ENCODE results near the gene SNRNP200.
"Not testable (repeated sequence)": the region's sequence is repeated elsewhere in the genome, so short reads cannot be mapped to it uniquely, and the experiment has no call there.

The SNRNP200 gene

DNA sequence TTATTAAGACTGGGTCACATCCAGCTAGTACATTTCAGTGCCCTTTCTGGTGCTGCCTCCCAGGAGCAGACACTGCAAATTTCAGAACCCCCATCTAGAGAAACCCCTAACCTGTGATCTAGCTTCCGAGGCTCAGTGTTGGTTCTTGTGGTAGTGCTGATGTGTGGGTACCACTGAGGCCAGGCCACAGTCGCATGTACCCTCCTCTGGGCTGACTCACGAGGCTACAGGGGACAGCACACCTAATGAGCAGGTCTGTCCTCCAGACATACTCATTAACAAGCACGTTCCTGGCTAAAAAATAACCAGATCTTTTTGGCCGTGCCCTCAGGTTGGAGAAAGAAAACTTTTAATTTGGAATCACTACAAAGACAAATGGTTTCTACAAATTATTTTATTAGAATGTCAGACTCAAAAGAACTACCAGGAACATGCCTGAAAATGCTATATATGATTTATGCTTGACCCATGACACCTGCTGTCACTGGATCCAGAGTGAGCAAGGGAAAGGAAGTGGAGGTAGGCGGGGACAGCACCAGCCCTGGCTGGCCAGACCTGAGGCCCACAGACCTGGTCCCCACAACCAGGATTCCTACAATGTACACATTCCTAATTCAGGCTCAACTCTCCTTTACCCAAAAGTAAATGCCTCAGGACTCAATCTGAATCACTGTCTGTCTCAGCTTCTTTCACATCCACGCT, 30.8 kb downstream of the SNRNP200 start:
- no peak for DNase-seq (ENCODE audit: low spot score)

DNA sequence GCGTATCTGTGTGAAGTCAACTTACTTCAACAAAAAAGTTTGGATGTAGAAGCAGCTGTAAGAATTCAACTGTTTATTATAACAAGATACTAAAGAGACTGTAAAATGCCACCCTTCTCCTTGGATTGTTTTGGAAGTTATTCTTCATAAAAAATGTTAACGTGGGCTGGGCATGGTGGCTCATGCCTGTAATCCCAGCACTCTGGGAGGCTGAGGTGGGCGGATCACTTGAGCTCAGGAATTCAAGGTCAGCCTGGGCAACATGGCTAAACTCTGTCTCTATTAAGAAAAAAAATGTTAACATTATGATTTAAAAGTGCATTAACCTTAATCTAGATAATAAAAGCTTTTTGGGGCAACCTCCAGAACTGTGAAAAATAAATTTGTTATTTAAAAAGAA, 31.6 kb downstream of the SNRNP200 start:
- no peak for DNase-seq (ENCODE audit: low spot score)

DNA sequence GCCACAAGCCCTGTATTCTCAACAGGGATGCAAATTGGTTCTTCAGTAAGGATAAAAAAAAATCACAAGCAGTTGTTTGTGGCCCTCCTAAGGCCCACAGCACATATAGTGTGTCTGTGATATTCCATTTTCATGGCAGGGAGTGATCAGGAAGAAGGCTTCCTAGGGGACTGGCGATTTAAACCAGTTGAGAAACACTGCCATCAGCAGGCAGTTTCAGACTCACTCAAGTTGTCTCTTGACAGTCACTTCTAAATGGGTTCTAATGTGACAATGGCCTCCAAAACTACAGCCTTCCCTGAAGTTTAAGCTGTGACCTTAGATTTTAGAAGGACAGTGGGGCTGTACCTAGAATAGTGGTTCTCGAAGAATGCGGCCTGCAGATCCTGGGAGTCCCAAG, 33.4 kb downstream of the SNRNP200 start:
- no peak for DNase-seq (ENCODE audit: low spot score)

DNA sequence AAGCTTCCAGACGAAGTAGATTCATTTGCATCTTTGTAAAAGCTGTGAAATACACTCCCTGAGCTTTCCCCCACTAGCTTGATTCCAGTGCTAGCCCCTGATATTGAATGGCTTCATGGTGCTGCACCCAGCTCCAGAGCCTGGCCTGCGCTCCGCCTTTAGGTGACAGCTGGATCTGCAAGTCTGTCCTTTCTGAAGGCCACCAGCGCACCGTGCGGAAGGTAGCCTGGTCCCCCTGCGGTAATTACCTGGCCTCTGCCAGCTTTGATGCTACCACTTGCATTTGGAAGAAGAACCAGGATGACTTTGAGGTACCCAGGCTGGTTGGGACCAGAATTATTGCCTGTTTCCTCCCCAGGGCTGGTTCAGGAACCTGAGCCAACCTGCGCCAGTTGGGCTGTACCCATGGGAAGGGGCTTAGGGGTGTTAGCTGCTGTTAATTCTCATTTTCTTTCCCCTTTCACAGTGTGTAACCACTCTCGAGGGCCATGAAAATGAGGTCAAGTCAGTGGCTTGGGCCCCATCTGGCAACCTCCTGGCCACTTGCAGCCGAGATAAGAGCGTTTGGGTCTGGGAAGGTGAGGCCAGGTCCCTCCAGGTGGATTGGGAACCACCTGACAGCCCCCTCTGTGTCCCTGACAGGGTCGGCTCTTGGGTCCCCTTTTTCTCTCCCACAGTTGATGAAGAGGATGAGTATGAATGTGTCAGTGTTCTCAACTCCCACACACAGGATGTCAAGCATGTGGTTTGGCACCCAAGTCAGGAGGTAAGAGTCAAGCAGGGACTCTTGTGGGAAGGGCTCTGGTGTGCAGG, 38.0 kb downstream of the SNRNP200 start:
- DNase-seq (ENCODE audit: low spot score), result peak; percentile 37

DNA sequence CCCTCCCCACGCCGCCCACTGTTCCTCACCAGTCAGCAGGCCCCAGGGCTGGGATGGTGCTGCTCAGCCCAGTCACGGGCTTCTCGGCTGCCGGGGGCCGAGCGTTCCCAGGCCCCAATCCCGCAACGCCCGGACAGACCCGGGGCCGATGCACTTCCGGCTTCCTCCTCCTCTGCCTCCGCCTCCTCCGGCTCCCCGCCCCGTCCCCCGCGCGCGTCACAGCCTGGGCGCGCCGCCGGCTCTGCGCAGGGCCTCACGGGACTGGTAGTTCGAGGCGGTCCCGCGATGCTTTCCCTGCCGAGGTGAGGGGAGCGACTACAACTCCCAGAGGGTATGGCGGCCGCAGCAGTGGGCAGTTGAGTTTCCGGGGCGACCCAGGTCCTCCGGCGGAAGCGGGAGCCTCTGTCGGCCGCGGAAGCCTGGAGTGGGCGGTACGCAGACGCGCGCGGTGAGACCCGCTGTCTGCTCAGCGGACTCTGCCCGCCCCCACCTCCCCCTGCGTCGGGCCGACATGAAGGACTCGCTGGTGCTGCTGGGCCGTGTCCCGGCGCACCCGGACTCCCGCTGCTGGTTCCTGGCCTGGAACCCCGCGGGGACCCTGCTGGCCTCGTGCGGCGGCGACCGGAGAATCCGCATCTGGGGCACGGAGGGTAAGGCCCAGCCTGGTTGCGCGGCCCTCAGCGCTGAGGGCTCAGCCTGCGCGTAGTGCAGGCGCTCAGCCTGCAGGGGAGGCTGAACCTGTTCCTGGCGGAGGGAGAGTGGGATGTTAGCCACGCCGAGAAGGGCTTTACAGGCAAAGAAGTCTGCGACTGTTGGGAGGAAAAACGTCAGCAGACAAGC, 39.3 kb downstream of the SNRNP200 start, which contains the start of the genes CIAO1 and TMEM127:
CIAO1 (plus strand) TSS at position 386 of the 840 bp plus-strand sequence; CDS start at position 512, 126 bp downstream.
TMEM127 (minus strand) TSS at position 158 of the 840 bp plus-strand sequence. CDS start 616 bp downstream, outside the sequence.
- DNase-seq (ENCODE audit: low spot score), result peak; percentile 98

DNA sequence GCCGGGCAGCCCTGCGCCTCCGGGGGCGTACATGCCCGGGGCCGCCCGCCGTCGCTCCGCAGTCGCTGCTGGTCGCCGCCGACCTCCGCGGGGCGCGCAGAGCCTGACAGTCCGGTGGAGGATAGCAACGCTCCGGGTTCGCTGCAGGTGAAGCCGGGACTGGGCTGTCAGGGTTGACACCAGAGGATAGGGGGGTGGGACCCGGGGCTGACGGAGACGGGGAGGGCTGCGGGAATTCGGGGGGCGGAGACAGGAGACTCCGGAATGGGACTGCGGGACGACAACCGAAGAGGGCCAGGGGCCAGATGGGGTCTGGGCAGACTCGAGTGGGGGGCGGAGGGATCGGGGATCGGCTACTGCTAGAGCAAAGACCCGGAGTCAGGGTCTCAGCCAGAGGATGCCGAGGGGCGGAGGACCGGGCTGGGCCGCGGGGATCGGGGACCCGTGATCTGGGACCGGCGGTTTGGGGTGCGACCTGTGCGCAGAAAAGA, 40.0 kb downstream of the SNRNP200 start:
- DNase-seq (ENCODE audit: low spot score), result peak; percentile 59

DNA sequence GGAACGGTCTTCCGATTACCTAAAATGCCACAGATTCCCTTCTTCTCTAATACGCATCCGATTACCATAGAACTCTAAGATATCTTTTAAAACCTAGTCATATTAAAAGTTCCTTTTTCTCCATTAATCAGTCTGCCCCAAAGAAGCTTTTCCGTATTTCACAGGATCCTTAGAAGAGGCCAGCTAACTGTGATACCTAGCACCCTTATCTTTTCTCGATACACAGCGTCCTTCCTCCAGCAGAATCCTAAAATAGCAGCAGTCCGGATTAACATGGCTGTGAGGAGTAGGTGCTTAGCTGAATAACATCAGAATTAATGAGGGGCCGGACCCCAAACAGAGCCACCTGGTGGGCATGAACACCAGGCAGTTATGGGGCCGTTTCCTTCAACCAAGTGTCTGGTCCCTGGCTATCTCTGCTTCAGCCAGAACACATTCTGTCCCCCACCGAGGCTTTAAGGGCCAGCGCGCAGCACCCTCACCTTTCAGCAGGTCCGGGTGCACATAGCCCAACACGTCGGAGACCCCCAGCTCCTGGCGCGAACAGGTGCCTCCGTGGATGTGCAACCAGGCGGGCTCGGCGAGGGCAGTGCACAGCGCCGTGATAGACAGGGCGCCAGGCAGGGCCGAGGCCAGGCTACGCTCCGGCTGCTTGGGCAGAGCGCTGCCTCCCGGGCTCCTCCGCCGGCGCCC, 40.5 kb downstream of the SNRNP200 start:
- peak; percentile 47 for DNase-seq (ENCODE audit: low spot score)

DNA sequence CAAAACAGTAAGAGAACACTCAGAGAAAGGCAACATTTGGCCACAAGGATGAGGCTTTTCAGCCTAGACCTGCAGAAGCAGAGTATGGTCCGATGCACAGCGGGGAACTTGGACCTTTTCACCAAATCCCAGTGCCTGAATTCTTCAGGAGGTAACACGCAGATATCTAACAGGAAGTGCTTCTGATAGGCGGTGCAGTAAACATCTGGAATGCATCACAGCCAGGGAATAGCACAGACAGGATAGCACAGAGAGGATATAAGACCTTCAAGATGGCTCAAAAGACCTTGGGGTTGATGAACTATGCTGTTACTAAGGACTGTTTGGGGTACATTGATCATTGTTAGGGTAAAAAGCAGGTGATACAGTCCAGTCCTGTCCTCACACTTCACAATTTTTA, 41.3 kb downstream of the SNRNP200 start:
- DNase-seq (ENCODE audit: low spot score), result peak; percentile 38

DNA sequence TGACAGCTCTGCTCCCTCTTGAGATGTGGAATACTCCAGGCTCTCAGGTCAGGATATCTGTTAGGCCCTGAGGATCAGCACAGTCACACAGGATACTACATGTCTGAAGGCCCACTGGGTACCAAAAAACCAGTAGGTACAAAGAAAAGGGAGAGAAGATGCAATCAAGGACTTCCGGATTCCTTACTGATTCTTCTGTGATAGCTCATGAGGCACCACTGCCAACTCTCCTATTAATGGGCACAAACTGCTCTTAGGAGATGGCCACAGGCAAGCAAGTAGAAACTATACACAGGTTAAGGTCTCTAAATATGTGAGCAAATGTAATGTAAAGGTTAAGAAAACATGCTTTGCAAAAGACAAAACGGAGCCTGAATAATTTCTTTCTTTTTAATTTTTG, 43.0 kb downstream of the SNRNP200 start:
- no peak for DNase-seq (ENCODE audit: low spot score)

DNA sequence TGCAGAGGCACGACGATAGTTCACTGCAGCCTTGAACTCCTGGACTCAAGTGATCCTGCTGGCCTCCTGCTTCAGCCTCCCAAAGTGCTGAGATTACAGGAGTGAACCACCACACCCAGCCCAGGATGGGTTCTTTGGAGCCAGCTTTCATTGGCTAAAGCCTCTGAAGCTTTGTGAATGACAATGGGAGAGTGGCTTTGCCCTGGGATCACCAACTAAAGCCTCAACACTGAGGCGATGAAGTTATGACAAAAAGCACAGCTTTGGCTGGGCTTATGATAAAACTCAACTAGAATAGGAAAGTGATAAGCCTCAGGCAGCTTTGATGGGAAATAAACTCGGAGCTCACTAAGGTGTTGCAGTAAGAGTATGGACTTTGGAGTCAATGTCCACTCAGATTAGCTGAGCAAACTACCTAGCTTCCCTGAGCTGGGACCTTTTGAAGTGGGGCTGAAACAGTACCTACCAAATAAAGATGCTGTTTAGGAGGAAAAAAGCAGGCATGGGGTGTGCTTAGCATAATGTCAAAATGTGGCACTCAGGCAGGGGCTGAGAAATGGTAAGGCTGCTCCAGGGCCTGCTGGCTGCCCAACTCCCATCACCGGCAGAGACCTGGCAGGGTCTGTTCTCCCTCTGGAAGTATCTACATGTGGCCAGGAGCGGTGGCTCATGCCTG, 43.9 kb downstream of the SNRNP200 start:
- no peak for DNase-seq (ENCODE audit: low spot score)

DNA sequence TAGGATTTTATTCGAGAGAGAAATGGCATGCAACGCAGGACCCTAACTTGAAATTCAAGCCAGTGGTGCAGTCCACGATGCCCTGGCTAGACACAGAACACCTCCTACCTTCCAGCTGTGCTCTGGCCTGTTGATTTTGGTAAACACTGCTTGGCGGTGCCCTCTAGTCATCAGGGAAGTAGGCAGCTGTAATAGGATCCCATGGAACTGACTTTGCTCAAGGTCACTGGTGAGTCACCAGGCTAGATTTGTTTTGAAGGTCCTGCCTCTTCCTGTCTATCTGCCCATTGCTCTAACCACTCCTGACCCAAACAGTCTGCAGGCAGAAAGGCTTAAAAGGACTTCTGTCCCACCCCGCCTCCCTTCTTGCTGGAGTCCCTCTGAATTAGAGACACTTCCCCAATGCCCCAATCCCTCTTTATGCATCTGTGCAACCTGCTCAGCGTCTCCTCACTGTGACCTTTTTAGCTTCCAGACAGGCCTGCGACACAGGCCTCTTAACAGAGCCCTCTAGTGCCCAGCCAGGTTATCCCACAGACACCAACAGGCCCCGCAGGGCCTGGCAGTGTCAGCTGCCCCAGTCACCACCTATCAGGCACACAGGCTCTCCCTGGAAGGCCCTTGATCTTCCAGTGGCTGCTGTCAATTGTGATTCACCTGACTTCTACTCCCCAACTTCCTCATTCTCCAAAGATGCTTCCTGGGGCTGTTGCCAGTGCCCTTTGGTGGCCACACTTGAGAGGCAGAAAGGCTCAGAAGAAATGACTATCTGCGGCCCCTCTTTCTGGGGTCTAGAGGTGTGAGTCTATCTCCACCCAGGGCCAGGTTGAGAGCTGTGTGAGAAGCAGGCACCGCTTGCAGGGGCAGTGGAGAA, 44.7 kb downstream of the SNRNP200 start:
- peak; percentile 94 for DNase-seq (ENCODE audit: low spot score)

DNA sequence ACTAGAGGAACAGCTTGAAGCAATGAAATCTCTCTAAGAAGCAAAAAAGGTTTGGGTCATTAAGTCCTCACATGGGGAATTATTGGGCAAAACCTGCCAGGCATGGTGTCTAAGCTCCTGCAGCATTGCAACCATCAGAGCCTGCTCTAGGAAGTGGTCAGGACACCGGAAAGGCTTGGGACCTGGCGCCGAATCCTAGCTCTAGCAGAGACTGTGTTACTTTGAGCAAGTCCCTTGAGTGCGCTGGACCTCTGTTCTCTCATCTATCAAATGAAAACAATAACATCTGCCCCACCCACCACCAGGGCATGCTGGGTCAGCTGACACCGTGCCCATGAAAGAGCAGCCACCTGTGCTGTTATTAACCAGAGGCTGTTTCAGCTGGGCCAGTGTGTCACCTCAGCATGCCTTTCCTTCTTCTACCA, 45.8 kb downstream of the SNRNP200 start:
- DNase-seq (ENCODE audit: low spot score), result no peak

DNA sequence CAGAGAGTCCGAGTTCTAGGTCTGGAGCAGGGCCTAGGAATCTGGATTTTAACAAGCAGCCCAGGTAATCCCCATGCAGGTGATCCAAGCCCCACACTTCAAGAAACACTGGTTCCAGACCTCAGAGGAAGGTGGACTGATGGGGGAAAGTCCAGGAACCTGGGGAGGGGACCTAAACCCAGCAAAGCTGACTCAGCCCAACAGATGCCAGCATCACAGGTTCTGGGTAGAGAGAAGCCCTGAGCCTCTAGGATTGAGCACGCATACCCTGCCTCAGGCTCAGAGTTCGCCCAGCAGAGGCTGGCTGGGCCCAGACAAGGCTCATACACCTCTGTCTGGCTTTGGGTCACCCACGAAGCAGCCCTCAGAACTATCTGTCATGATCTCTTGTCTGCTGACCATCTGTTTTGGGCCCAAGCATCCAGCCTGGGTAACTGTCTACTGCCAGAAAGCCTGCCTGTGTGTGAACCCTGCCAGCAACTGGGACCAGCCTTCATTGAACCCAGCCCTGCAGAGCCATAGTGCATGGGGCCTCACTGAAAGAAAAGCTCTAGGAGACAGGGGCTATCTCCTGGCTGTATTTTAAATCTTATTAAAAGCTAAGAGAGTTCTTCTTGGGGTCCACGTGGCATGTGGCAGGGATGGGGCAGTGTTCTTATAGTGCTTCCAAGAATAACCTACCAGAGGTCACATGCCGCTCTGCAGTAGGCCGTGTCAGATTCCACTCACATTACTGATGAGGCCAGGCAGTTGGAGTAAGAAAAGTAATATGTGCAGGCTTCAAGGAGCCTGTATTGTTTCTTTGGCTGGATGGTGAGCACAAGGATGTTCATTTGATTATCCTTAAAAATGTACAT, 47.0 kb downstream of the SNRNP200 start:
- no peak for DNase-seq (ENCODE audit: low spot score)

DNA sequence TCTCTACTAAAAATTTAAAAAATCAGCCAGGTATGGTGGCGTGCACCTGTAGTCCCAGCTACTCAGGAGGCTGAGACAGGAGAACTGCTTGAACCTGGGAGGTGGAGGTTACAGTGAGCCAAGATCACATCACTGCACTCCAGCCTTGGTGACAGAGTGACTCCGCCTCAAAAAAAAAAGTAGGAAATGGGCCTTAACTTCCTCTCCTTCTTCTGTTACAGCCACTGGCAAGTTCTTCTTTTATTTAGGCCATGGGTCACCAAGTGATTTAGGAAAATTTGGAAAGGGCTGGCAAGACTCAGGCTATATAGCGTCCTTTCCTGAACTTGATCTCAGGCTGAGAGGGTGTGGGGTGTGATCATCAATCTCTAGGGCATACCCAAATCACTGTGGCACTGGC, 47.6 kb downstream of the SNRNP200 start:
- not testable (repeated sequence) for DNase-seq (ENCODE audit: low spot score)

DNA sequence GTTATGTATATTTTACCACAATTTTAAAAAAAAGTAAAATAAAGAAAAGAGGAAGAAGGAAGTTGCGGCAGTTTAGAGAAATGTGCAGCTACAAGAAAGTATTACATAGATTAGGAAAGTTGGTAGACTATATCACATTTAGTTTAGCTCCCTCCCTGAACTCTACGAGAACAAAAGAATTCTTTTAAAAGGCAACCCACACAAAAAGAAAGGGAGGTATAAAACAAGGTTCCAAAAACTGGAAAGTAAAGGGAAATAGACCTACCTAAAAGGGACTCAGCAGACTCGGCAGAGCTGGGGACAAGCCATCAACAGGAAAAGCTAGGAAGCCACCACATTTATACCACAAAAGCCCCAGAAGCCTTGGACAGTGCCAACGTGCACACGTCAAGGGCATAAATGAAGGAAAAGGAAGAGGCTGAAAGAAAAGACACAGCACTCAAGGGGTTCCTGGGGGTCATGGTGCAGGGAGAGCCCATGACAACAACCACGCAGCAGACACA, 48.7 kb downstream of the SNRNP200 start:
- DNase-seq (ENCODE audit: low spot score), result no peak

DNA sequence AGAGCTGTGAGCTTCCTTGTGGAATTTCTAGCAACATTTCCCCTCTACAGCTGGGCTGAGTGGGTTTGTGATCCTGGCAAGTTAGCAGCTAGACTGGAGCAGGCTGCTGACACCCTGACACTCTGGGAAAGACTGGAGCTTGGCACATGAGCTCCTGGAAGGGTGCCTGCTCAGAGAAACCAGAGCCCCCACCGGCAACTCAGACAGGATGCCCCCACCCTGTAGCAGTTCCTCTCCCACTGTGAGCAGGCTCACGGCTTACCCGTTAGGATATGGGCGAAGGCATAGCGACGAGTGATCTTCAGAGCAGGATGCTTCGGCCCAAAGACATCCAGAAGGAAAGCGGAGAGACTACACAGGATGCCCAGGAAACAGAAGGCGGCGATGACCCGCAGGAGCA, 50.8 kb downstream of the SNRNP200 start:
- no peak for DNase-seq (ENCODE audit: low spot score)

DNA sequence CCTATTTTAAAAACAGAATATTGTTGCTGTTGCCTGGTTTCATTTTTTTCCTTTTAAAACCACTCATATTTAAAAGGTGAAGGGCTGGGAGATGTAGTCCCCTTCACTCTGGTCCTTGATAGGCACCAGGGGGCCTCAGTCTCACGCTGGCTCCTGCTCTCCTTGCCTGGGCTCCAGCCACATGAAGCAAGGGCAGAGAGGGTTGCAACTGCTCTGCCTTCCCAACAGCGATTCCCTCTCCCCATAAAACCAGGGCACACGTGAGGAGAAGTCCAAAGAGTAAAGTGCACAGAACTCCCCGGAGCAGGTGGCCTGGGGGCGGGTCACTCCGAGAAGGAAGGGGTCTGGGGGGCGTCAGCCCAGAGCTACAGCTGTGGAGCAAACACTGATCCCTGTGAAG, 52.3 kb downstream of the SNRNP200 start:
- DNase-seq (ENCODE audit: low spot score), result no peak

DNA sequence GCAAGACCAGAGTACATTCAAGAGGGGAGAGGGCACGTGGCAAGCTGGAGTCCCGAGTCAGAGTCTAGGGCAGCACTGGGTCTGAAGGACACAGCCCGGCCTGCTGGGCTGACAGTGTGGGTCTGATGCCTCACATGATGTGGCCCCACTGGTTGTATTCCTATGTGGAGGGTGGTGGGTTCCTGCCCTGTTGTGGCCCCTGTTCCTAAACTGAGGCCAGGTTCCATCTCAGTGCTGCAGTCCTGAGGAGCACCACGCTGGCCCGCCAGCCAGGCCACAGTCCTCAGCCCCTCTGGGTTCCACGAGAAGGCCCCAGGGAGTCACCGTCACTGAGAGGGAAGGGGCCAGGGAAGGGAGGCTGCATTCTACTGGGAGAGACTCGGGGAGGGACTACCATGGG, 52.8 kb downstream of the SNRNP200 start:
- DNase-seq (ENCODE audit: low spot score), result no peak
